WTC11 (cell line): ENCODE measurements around the gene PPARD.

Source experiments
- ERG ChIP-seq: fragments of 250-450 bp; sonication (Bioruptor Pico); IDR thresholded peaks from 2 replicates; pipeline ENCODE4 v1.8.0; 2021; ENCODE audit warnings: mild to moderate bottlenecking
- ESRRA ChIP-seq: sonication (generic); formaldehyde crosslinking; IDR thresholded peaks from 2 replicates; pipeline ENCODE4 v1.8.1; 2022; ENCODE audit warnings: mild to moderate bottlenecking, missing genetic modification reagents, borderline replicate concordance
- FOXP4 ChIP-seq: sonication (generic); formaldehyde crosslinking; IDR thresholded peaks from 2 replicates; pipeline ENCODE4 v1.8.0; 2022; ENCODE audit warnings: mild to moderate bottlenecking, missing genetic modification reagents
- IRF1 ChIP-seq: sonication (generic); formaldehyde crosslinking; IDR thresholded peaks from 2 replicates; pipeline ENCODE4 v1.8.0; 2023; ENCODE audit warnings: missing genetic modification reagents
- JUN ChIP-seq: sonication (generic); formaldehyde crosslinking; IDR thresholded peaks from 2 replicates; pipeline ENCODE4 v1.8.0; 2023; ENCODE audit warnings: mild to moderate bottlenecking, missing genetic modification reagents
- NR3C1 ChIP-seq: sonication (generic); formaldehyde crosslinking; conservative IDR thresholded peaks from 2 replicates; pipeline ENCODE4 v1.8.1; 2023; ENCODE audit warnings: low read depth, mild to moderate bottlenecking, missing genetic modification reagents
- TEAD4 ChIP-seq: sonication (generic); formaldehyde crosslinking; IDR thresholded peaks from 2 replicates; pipeline ENCODE4 v1.8.0; 2022; ENCODE audit warnings: mild to moderate bottlenecking, missing genetic modification reagents
- ZNF671 ChIP-seq: fragments of 250-450 bp; sonication (Bioruptor Pico); IDR thresholded peaks from 2 replicates; pipeline ENCODE4 v1.8.0; 2021; ENCODE audit warnings: mild to moderate bottlenecking
- TF ChIP-seq, protein P1 (sequence below): sonication (generic); formaldehyde crosslinking; IDR thresholded peaks from 2 replicates; pipeline ENCODE4 v1.8.1; 2022; ENCODE audit warnings: mild to moderate bottlenecking, moderate library complexity, missing genetic modification reagents
- TF ChIP-seq, protein P2 (sequence below): fragments of 200-600 bp; IDR thresholded peaks from 2 replicates; pipeline ENCODE4 v1.8.0; 2022; ENCODE audit warnings: antibody characterized with exemption
- TF ChIP-seq, protein P3 (sequence below): sonication (generic); formaldehyde crosslinking; IDR thresholded peaks from 2 replicates; pipeline ENCODE4 v1.8.0; 2022; ENCODE audit warnings: mild to moderate bottlenecking, missing genetic modification reagents
- TF ChIP-seq, protein P4 (sequence below): sonication (generic); formaldehyde crosslinking; IDR thresholded peaks from 2 replicates; pipeline ENCODE4 v1.8.0; 2022; ENCODE audit warnings: mild to moderate bottlenecking, missing genetic modification reagents
- TF ChIP-seq, protein P5 (sequence below): sonication (generic); formaldehyde crosslinking; IDR thresholded peaks from 2 replicates; pipeline ENCODE4 v1.8.1; 2023; ENCODE audit warnings: mild to moderate bottlenecking, missing genetic modification reagents, moderate library complexity

GRCh38 chr6:35427851-35428321 is 85.5 kb downstream of the PPARD start:
- TF ChIP-seq ERG (CRISPR knock-in tag) (no peak), NR3C1 (no peak), IRF1 (CRISPR knock-in tag) (no peak), ZNF671 (CRISPR knock-in tag) (no peak), FOXP4 (CRISPR knock-in tag) (no peak), JUN (no peak), ESRRA (CRISPR knock-in tag) (no peak), TEAD4 (no peak)
- TF ChIP-seq, protein P1, sequence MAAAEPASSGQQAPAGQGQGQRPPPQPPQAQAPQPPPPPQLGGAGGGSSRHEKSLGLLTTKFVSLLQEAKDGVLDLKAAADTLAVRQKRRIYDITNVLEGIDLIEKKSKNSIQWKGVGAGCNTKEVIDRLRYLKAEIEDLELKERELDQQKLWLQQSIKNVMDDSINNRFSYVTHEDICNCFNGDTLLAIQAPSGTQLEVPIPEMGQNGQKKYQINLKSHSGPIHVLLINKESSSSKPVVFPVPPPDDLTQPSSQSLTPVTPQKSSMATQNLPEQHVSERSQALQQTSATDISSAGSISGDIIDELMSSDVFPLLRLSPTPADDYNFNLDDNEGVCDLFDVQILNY, result no peak
- TF ChIP-seq, protein P2, sequence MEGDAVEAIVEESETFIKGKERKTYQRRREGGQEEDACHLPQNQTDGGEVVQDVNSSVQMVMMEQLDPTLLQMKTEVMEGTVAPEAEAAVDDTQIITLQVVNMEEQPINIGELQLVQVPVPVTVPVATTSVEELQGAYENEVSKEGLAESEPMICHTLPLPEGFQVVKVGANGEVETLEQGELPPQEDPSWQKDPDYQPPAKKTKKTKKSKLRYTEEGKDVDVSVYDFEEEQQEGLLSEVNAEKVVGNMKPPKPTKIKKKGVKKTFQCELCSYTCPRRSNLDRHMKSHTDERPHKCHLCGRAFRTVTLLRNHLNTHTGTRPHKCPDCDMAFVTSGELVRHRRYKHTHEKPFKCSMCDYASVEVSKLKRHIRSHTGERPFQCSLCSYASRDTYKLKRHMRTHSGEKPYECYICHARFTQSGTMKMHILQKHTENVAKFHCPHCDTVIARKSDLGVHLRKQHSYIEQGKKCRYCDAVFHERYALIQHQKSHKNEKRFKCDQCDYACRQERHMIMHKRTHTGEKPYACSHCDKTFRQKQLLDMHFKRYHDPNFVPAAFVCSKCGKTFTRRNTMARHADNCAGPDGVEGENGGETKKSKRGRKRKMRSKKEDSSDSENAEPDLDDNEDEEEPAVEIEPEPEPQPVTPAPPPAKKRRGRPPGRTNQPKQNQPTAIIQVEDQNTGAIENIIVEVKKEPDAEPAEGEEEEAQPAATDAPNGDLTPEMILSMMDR, result no peak
- TF ChIP-seq, protein P3, sequence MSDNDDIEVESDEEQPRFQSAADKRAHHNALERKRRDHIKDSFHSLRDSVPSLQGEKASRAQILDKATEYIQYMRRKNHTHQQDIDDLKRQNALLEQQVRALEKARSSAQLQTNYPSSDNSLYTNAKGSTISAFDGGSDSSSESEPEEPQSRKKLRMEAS (CRISPR knock-in tag), result no peak
- TF ChIP-seq, protein P4, sequence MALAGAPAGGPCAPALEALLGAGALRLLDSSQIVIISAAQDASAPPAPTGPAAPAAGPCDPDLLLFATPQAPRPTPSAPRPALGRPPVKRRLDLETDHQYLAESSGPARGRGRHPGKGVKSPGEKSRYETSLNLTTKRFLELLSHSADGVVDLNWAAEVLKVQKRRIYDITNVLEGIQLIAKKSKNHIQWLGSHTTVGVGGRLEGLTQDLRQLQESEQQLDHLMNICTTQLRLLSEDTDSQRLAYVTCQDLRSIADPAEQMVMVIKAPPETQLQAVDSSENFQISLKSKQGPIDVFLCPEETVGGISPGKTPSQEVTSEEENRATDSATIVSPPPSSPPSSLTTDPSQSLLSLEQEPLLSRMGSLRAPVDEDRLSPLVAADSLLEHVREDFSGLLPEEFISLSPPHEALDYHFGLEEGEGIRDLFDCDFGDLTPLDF (CRISPR knock-in tag), result no peak
- TF ChIP-seq, protein P5, sequence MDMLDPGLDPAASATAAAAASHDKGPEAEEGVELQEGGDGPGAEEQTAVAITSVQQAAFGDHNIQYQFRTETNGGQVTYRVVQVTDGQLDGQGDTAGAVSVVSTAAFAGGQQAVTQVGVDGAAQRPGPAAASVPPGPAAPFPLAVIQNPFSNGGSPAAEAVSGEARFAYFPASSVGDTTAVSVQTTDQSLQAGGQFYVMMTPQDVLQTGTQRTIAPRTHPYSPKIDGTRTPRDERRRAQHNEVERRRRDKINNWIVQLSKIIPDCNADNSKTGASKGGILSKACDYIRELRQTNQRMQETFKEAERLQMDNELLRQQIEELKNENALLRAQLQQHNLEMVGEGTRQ (CRISPR knock-in tag), result no peak
